ENCODE measurements around the gene S100A7A. TPM values are rescaled to one million over a fixed set of nuclear protein-coding genes. Genes with fewer than 3 reads are reported as not detected.

The S100A7A gene
- total and polyA plus RNA-seq, 9 donors, result not detected

- 68 to 76% (median 72%) methylated on average over 6 of the region's 6 CpGs for WGBS, 3 donors
- H3K27ac ChIP-seq, result no peak overlapping the region
- no peak for TF ChIP-seq EP300 (IDR thresholded peaks at IDR 0.05)
- no peak for TF ChIP-seq CTCF (IDR thresholded peaks at IDR 0.05)
- TF ChIP-seq POLR2A (IDR thresholded peaks at IDR 0.05), result no peak
- no peak for DNase-seq
- intact Hi-C loops (cut with DNase I), result no loop called here
- no peaks in the 10 kb centered on the region for H3K36me3 ChIP-seq
- H3K4me3 ChIP-seq, result no peak overlapping the region
- no peaks in the 10 kb centered on the region for H3K27me3 ChIP-seq
- no peaks in the 10 kb centered on the region for H3K9me3 ChIP-seq
- no peaks in the 10 kb centered on the region for H3K4me1 ChIP-seq (ENCODE audit: insufficient read depth)
Measured at GRCh38 chr1:153395776-153396175, 20.5 kb upstream of the S100A7A start.

DNA sequence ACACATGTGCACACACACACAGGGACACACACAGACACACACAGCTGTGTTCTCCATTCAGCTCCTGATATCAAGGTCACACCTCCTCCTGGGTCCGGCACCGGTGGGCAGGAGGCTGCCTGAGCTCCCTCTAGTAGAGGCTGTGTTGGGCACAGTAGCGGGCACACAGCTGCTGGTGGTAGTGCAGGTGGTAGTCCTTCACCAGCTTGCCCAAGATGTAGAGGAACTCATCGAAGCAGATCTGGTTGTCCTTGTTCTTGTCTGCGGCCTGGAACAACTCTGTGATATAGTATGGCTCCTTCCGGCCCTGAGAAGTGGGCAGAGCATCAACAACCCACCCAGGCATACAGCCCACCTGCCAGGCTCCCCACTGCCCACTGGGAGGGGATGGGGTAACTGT lies 19.9 kb upstream of the S100A7A start:
- 79 to 85% (median 81%) methylated on average over 6 of the region's 6 CpGs for WGBS, 3 donors
- Histone ChIP-seq H3K9me3 (no peaks in the 10 kb centered on the region), H3K36me3 (no peaks in the 10 kb centered on the region), H3K27me3 (no peaks in the 10 kb centered on the region), H3K27ac (no peak overlapping the region), H3K4me1 (ENCODE audit: insufficient read depth) (no peaks in the 10 kb centered on the region), H3K4me3 (no peak overlapping the region)
- intact Hi-C loops (cut with DNase I), result no loop called here
- no peak for DNase-seq
- TF ChIP-seq EP300 (IDR thresholded peaks at IDR 0.05), result no peak
- TF ChIP-seq POLR2A (IDR thresholded peaks at IDR 0.05), result no peak
- TF ChIP-seq CTCF (IDR thresholded peaks at IDR 0.05), result no peak

DNA sequence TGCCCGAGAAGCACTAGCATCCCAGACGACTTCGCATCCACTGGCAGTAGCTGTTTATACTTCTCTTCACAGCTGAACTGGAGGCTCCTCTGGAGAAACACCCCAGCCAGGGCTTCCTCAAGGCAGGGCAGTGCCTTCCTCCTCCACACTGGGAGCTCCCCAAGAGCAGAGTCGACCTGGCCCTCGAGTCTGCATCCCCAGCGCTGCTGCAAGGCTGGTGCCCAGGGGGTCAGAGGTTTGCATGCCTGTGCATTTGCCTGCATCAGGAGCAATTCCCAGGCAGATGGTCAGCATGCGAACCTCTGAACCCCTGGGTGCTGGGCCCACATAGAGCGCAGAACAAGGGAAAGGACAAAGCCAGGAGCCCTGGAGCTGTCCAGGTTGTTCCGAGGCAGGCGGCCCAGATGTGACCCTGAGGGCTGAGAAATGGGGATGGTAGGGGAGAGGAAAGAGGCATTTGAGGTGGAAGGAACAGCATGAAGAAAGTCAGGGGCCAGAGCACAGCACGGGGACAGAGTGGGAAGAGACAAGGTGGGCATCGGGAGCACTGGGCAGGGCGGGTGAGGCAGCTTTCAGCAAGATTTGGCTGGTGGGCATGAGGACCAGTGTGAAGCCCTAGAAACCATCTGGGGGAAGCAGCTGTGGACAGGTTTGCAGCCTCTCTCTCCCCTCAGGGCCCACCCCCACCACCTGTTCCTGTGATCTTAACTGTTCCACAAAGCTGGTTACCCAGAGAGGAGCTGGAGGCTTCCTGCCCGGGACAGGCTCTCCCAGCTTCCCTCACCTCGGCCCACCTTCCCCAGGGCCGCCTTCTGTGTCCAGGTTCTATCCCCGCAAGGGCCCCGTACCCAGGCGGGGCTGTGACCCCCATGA lies 19.0 kb upstream of the S100A7A start:
- Histone ChIP-seq H3K27ac (no peak overlapping the region), H3K9me3 (no peaks in the 10 kb centered on the region), H3K36me3 (no peaks in the 10 kb centered on the region), H3K4me3 (no peak overlapping the region), H3K4me1 (ENCODE audit: insufficient read depth) (no peaks in the 10 kb centered on the region), H3K27me3 (no peaks in the 10 kb centered on the region)
- TF ChIP-seq POLR2A (IDR thresholded peaks at IDR 0.05) (no peak), EP300 (IDR thresholded peaks at IDR 0.05) (no peak), CTCF (IDR thresholded peaks at IDR 0.05) (no peak)
- WGBS, 3 donors, result 75 to 78% (median 75%) methylated on average over 19 of the region's 19 CpGs
- DNase-seq, result no peak
- intact Hi-C loops (cut with DNase I), result no loop called here

- Histone ChIP-seq H3K27ac (no peak overlapping the region), H3K27me3 (no peaks in the 10 kb centered on the region), H3K9me3 (no peaks in the 10 kb centered on the region), H3K4me1 (ENCODE audit: insufficient read depth) (no peaks in the 10 kb centered on the region), H3K4me3 (no peak overlapping the region), H3K36me3 (no peaks in the 10 kb centered on the region)
- 82 to 87% (median 84%) methylated on average over 6 of the region's 6 CpGs for WGBS, 3 donors
- TF ChIP-seq POLR2A (IDR thresholded peaks at IDR 0.05) (no peak), EP300 (IDR thresholded peaks at IDR 0.05) (no peak), CTCF (IDR thresholded peaks at IDR 0.05) (no peak)
- intact Hi-C loops (cut with DNase I), result no loop called here
- no peak for DNase-seq
Measured at GRCh38 chr1:153397924-153398651, 18.2 kb upstream of the S100A7A start.

All from ovary (tissue), 9 donors.